Measurements from ENCODE around the gene PKMYT1. TPM values are rescaled to one million over a fixed set of nuclear protein-coding genes. Genes with fewer than 3 reads are reported as not detected.

The PKMYT1 gene
- total and polyA plus RNA-seq, 2 experiments from 2014 or later, result 28.1 to 30.6 TPM

DNA sequence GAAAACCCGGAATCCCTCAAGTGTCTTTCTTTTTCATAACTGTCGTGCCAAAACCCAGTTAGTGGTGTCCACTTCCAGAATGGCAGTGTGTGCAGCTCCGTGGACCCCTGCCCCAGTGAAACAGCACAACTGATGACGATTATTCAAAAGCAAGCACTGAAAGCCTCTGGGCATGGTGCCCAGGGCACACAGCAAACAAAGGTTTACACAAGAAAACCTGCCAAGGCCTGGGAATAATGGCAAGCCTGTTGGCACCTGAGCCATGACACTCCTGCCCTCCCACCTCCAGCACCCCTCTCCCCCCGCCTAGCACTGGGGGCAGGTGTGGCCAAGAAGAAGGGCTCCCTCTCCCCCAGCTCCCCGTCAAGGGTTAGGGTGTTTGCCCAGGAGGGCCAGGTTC lies 2.8 kb downstream of the PKMYT1 start:
- Histone ChIP-seq H3K4me1 (ENCODE audit: low read depth) (peaks cover 8% of the 10 kb centered on the region), H3K9me3 (ENCODE audit: low read depth) (no peaks in the 10 kb centered on the region), H3K27me3 (no peaks in the 10 kb centered on the region), H3K27ac (no peak overlapping the region), H3K4me3 (no peak overlapping the region), H3K36me3 (no peaks in the 10 kb centered on the region)
- TF ChIP-seq, protein P1, sequence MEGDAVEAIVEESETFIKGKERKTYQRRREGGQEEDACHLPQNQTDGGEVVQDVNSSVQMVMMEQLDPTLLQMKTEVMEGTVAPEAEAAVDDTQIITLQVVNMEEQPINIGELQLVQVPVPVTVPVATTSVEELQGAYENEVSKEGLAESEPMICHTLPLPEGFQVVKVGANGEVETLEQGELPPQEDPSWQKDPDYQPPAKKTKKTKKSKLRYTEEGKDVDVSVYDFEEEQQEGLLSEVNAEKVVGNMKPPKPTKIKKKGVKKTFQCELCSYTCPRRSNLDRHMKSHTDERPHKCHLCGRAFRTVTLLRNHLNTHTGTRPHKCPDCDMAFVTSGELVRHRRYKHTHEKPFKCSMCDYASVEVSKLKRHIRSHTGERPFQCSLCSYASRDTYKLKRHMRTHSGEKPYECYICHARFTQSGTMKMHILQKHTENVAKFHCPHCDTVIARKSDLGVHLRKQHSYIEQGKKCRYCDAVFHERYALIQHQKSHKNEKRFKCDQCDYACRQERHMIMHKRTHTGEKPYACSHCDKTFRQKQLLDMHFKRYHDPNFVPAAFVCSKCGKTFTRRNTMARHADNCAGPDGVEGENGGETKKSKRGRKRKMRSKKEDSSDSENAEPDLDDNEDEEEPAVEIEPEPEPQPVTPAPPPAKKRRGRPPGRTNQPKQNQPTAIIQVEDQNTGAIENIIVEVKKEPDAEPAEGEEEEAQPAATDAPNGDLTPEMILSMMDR (IDR thresholded peaks at IDR 0.05; ENCODE audit: low read depth, low read length), result no peak
- no peak for DNase-seq (ENCODE audit: low read depth in 1 of 2, low spot score in 1 of 2)

DNA sequence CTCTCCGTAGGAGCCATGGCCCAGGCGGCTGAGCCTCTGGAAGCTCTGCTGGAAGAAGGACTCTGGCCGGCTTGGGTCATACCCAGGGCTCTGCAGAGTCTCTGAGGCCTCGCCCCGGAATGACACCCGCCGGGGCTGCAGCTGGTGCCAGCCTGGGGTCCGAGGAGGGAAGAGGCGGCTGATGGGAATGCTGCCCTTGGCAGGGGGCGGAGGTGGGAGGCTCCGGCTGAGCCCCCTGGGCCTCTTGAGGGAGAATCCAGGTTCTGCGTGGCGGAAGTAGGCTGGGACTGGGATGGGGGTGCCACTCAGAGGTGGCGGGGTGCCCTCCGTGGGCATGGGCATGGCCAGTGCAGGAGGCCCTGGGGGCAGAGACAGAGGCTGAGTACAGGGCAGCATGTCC lies 3.6 kb downstream of the PKMYT1 start:
- H3K4me1 ChIP-seq (ENCODE audit: low read depth), result peaks cover 8% of the 10 kb centered on the region
- TF ChIP-seq, protein P1 (IDR thresholded peaks at IDR 0.05; ENCODE audit: low read depth, low read length), result no peak
- H3K4me3 ChIP-seq, result no peak overlapping the region
- no peaks in the 10 kb centered on the region for H3K9me3 ChIP-seq (ENCODE audit: low read depth)
- H3K27me3 ChIP-seq, result no peaks in the 10 kb centered on the region
- H3K36me3 ChIP-seq, result no peaks in the 10 kb centered on the region
- DNase-seq (ENCODE audit: low read depth in 1 of 2, low spot score in 1 of 2), result no peak
- H3K27ac ChIP-seq, result no peak overlapping the region

DNA sequence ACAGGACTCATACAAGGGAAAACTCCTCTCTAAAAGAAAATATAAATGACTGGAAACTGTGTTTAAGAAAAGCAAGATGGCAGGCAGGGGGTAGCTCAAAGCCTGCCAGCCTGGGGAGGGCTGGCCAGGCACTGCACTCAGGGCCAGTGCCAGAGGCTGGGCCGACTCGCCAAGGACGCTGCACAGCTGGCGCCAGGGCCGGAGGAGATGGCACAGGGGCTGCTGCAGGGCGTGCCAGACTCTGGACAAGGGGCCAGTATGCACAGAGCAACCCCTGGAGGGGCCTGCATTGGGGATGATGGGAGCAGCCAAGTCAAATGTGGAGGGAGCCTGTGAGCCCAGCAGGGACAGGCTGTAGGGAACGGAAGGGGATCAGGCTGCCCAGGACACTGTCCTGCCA lies 4.0 kb downstream of the PKMYT1 start:
- TF ChIP-seq, protein P1 (IDR thresholded peaks at IDR 0.05; ENCODE audit: low read depth, low read length), result no peak
- Histone ChIP-seq H3K36me3 (no peaks in the 10 kb centered on the region), H3K4me1 (ENCODE audit: low read depth) (peaks cover 4% of the 10 kb centered on the region), H3K27ac (no peak overlapping the region), H3K9me3 (ENCODE audit: low read depth) (no peaks in the 10 kb centered on the region), H3K27me3 (no peaks in the 10 kb centered on the region), H3K4me3 (no peak overlapping the region)
- no peak for DNase-seq (ENCODE audit: low read depth in 1 of 2, low spot score in 1 of 2)

- TF ChIP-seq, protein P1 (IDR thresholded peaks at IDR 0.05; ENCODE audit: low read depth, low read length), result no peak
- Histone ChIP-seq H3K4me3 (no peak overlapping the region), H3K27me3 (no peaks in the 10 kb centered on the region), H3K27ac (no peak overlapping the region), H3K9me3 (ENCODE audit: low read depth) (no peaks in the 10 kb centered on the region), H3K36me3 (no peaks in the 10 kb centered on the region), H3K4me1 (ENCODE audit: low read depth) (no peaks in the 10 kb centered on the region)
- DNase-seq (ENCODE audit: low read depth in 1 of 2, low spot score in 1 of 2), result no peak
These were observed 5.0 kb downstream of the PKMYT1 start for GRCh38 chr16:2975161-2975795.

DNA sequence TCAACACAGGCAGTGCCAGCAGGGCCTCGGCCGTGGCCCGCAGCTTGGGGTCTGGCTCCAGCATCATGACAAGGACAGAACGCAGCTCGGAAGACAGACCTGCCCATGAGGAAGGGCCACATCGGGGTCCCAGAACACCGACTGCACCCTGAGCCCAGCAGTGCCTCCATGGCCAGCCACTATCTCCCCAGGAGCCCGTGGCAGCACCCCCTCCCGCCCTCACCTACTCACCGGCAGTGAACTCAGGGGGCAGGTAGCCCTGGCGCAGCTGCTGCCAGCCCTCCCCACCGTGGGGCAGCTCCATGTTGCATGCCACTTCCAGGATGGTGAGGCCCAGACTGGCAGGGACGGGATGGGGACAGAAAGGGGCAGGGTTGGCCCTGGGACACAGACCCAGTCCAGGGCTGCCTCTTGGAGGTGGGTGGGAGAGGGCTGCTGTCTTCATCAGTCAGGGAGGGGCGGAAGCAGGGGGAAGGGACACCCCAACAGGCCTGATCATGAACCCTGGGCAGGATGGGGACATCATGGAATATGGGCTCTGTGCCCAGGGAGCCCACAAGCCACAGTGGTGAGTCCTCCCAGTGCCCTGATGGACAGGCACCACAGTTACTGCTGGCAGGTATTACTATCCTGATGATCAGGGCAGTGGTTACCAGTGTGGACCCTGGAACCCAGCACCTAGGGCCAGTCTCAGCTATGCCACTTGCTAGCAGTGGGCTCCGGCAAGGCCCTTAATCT lies 5.8 kb downstream of the PKMYT1 start:
- TF ChIP-seq, protein P1 (IDR thresholded peaks at IDR 0.05; ENCODE audit: low read depth, low read length), result no peak
- Histone ChIP-seq H3K27me3 (no peaks in the 10 kb centered on the region), H3K36me3 (no peaks in the 10 kb centered on the region), H3K9me3 (ENCODE audit: low read depth) (no peaks in the 10 kb centered on the region), H3K4me1 (ENCODE audit: low read depth) (no peaks in the 10 kb centered on the region), H3K4me3 (no peak overlapping the region), H3K27ac (no peak overlapping the region)
- DNase-seq (ENCODE audit: low read depth in 1 of 2, low spot score in 1 of 2), result no peak
